HG02884 (cell line): Measurements from ENCODE around the gene GRIA1.
"Not testable (repeated sequence)": the region's sequence is repeated elsewhere in the genome, so short reads cannot be mapped to it uniquely, and the experiment has no call there.

ENCODE experiments used
- ATAC-seq: cut with Tn5 transposase; IDR thresholded peaks from one replicate; pipeline ENCODE4 v1.9.1; 2021; ENCODE audit warnings: mild to moderate bottlenecking, moderate library complexity; ENCODE audit not compliant: unreplicated experiment

GRIA1 gene

GRCh38 chr5:153816870-153817269, 326.4 kb downstream of the GRIA1 start:
- ATAC-seq = no peak

- no peak for ATAC-seq
Measured at GRCh38 chr5:153818626-153819025, 328.2 kb downstream of the GRIA1 start.

- ATAC-seq = no peak
Measured at GRCh38 chr5:153823036-153823435, 332.6 kb downstream of the GRIA1 start.

- no peak for ATAC-seq
Measured at GRCh38 chr5:153824909-153825308, 334.4 kb downstream of the GRIA1 start.

- no peak for ATAC-seq
Measured at GRCh38 chr5:153827397-153827796, 336.9 kb downstream of the GRIA1 start.

GRCh38 chr5:153829510-153830065, 339.1 kb downstream of the GRIA1 start:
- no peak for ATAC-seq

GRCh38 chr5:153831973-153832372, 341.5 kb downstream of the GRIA1 start:
- ATAC-seq = peak; percentile 83

- no peak for ATAC-seq
Measured at GRCh38 chr5:153835891-153836515, 345.5 kb downstream of the GRIA1 start.

- ATAC-seq = not testable (repeated sequence)
Measured at GRCh38 chr5:153849303-153850113, 359.0 kb downstream of the GRIA1 start.

GRCh38 chr5:153860195-153860886, 369.9 kb downstream of the GRIA1 start:
- ATAC-seq = no peak

GRCh38 chr5:153862906-153863305, 372.4 kb downstream of the GRIA1 start:
- ATAC-seq = not testable (repeated sequence)
